Activated CD4-positive, alpha-beta T cell treated with anti-CD3 and anti-CD28 coated beads for 36 hours (primary cell): Measurements from ENCODE around the gene IL10RA. TPM values are rescaled to one million over a fixed set of nuclear protein-coding genes. Genes with fewer than 3 reads are reported as not detected.

ENCODE experiments used
- ATAC-seq: fragments of 200-7000 bp; cut with Tn5 transposase; one replicate; pipeline ENCODE4 v1.10.0; 2021; ENCODE audit warnings: mild to moderate bottlenecking, moderate library complexity
- CTCF ChIA-PET: fragments of 350-600 bp; sonication (Branson Sonifier 250); formaldehyde crosslinking; loops from one replicate; lab custom pipeline; 2021; ENCODE audit warnings: antibody characterized with exemption; lab: Charles Lee
- POLR2A ChIA-PET: fragments of 350-600 bp; sonication (Branson Sonifier 250); formaldehyde crosslinking; loops from one replicate; lab custom pipeline; 2021; ENCODE audit warnings: antibody characterized with exemption, inconsistent platforms; lab: Charles Lee
- DNase-seq: peaks from one replicate; pipeline ENCODE4 v3.0.0-alpha.2; 2020
- H3K27ac Mint-ChIP-seq: one replicate; pipeline ENCODE4 v1.8.0; 2021; ENCODE audit warnings: mixed read lengths
- H3K27me3 Mint-ChIP-seq: one replicate; pipeline ENCODE4 v1.8.0; 2021; ENCODE audit warnings: mixed read lengths
- H3K36me3 Mint-ChIP-seq: one replicate; pipeline ENCODE4 v1.8.0; 2021; ENCODE audit warnings: low read depth, mixed read lengths
- H3K4me1 Mint-ChIP-seq: one replicate; pipeline ENCODE4 v1.8.0; 2021; ENCODE audit warnings: mixed read lengths
- H3K4me3 Mint-ChIP-seq: one replicate; pipeline ENCODE4 v1.8.0; 2021; ENCODE audit warnings: mild to moderate bottlenecking, moderate library complexity, mixed read lengths
- H3K9me3 Mint-ChIP-seq: one replicate; pipeline ENCODE4 v1.8.0; 2021; ENCODE audit warnings: low read depth, mixed read lengths
- intact Hi-C, 2 experiments: fragments of 100-400 bp; cut with DNase I in 1 of 2; cut with micrococcal nuclease in 1 of 2; formaldehyde crosslinking; loops; one replicate each; pipeline versions ENCODE4 v1.14.2 to v1.15.1; 2022 to 2024; cut with DNase I, micrococcal nuclease
- total RNA-seq, 2 experiments: library from RNA; stranded (reverse); gene quantifications; one replicate each; pipeline ENCODE4 v1.2.3, GENCODE V29; 2021

The IL10RA gene
- total RNA-seq, 2 experiments from 2014 or later: 57.1 to 79.4 TPM

- intact Hi-C loops: loop anchor here in 1 of 2 experiments (5.0 to 10.0 kb wide), 2 partner anchors 197 to 810 kb away; partner anchors contain the start of genes PCSK7 and RNF214
- DNase-seq (peak; percentile 17), ATAC-seq (no peak)
- H3K4me1 Mint-ChIP-seq: peaks cover 80% of the 10 kb centered on the region
- no peaks in the 10 kb centered on the region for H3K9me3 Mint-ChIP-seq
- H3K27ac Mint-ChIP-seq: peak overlapping the region; percentile 76
- no peaks in the 10 kb centered on the region for H3K27me3 Mint-ChIP-seq
- ChIA-PET POLR2A (interaction anchor here (1.0 kb wide), 1 partner anchor 187 kb away, joined by 3 read pairs; no protein-coding TSS in a partner anchor), CTCF (interaction anchor here (0.9 to 3.0 kb wide), 8 partner anchors 8 to 238 kb away, joined by 3 to 11 read pairs (median 4); partner anchors contain the start of gene IL10RA)
- H3K36me3 Mint-ChIP-seq: no peaks in the 10 kb centered on the region
- H3K4me3 Mint-ChIP-seq: no peak overlapping the region
These were observed 59.0 kb downstream of the IL10RA start for GRCh38 chr11:118045191-118045590.

- peak overlapping the region; percentile 76 for H3K27ac Mint-ChIP-seq
- H3K4me1 Mint-ChIP-seq: peaks cover 88% of the 10 kb centered on the region
- POLR2A ChIA-PET: interaction anchor here (1.0 to 3.5 kb wide), 2 partner anchors 44 to 49 kb away, joined by 3 to 24 read pairs; no protein-coding TSS in a partner anchor
- H3K9me3 Mint-ChIP-seq: no peaks in the 10 kb centered on the region
- ATAC-seq (peak; percentile 76), DNase-seq (peak; percentile 49)
- no peaks in the 10 kb centered on the region for H3K36me3 Mint-ChIP-seq
- H3K4me3 Mint-ChIP-seq: peak overlapping the region; percentile 25
- intact Hi-C loops: loop anchor here (1.0 to 10.0 kb wide), 6 partner anchors 44 to 812 kb away; partner anchors contain the start of genes PCSK7 (in 1 of the 2) and RNF214 (in 1 of the 2)
- H3K27me3 Mint-ChIP-seq: no peaks in the 10 kb centered on the region
- CTCF ChIA-PET: interaction anchor here (0.6 to 3.0 kb wide), 9 partner anchors 9 to 239 kb away, joined by 3 to 12 read pairs (median 5); no protein-coding TSS in a partner anchor
These were observed 60.1 kb downstream of the IL10RA start for GRCh38 chr11:118046051-118046963.

- H3K36me3 Mint-ChIP-seq: no peaks in the 10 kb centered on the region
- H3K9me3 Mint-ChIP-seq: no peaks in the 10 kb centered on the region
- peak; percentile 16 for ATAC-seq
- CTCF ChIA-PET: interaction anchor here (0.6 to 3.0 kb wide), 14 partner anchors 10 to 239 kb away, joined by 3 to 12 read pairs (median 4); partner anchors contain the start of gene IL10RA
- peak overlapping the region; percentile 4 for H3K4me3 Mint-ChIP-seq
- POLR2A ChIA-PET: interaction anchor here (1.0 to 3.5 kb wide), 5 partner anchors 45 to 230 kb away, joined by 3 to 24 read pairs (median 6); partner anchors contain the start of gene IL10RA
- peak; percentile 54 for DNase-seq
- no peaks in the 10 kb centered on the region for H3K27me3 Mint-ChIP-seq
- peaks cover 92% of the 10 kb centered on the region for H3K4me1 Mint-ChIP-seq
- intact Hi-C loops: loop anchor here (1.0 to 10.0 kb wide), 6 partner anchors 45 to 812 kb away; partner anchors contain the start of genes PCSK7 (in 1 of the 2) and RNF214 (in 1 of the 2)
- peak overlapping the region; percentile 76 for H3K27ac Mint-ChIP-seq
These were observed 60.9 kb downstream of the IL10RA start for GRCh38 chr11:118046964-118047700.

- Mint-ChIP-seq H3K4me3 (no peak overlapping the region), H3K36me3 (no peaks in the 10 kb centered on the region), H3K27ac (peak overlapping the region; percentile 76), H3K4me1 (peaks cover 92% of the 10 kb centered on the region), H3K9me3 (no peaks in the 10 kb centered on the region), H3K27me3 (no peaks in the 10 kb centered on the region)
- ChIA-PET CTCF (interaction anchor here (0.6 to 3.0 kb wide), 11 partner anchors 11 to 296 kb away, joined by 3 to 12 read pairs (median 4); partner anchors contain the start of gene IL10RA), POLR2A (interaction anchor here (0.9 to 3.5 kb wide), 5 partner anchors 45 to 231 kb away, joined by 3 to 24 read pairs (median 6); partner anchors contain the start of gene IL10RA)
- intact Hi-C loops: loop anchor here in 1 of 2 experiments (5.0 to 10.0 kb wide), 2 partner anchors 195 to 813 kb away; partner anchors contain the start of genes PCSK7 and RNF214
- DNase-seq: no peak
- ATAC-seq: no peak
These were observed 61.6 kb downstream of the IL10RA start for GRCh38 chr11:118047749-118048148.

- ATAC-seq: no peak
- Mint-ChIP-seq H3K27ac (peak overlapping the region; percentile 77), H3K4me3 (no peak overlapping the region), H3K9me3 (no peaks in the 10 kb centered on the region), H3K27me3 (no peaks in the 10 kb centered on the region), H3K4me1 (peaks cover 92% of the 10 kb centered on the region), H3K36me3 (no peaks in the 10 kb centered on the region)
- ChIA-PET CTCF (interaction anchor here (0.7 to 2.9 kb wide), 7 partner anchors 44 to 295 kb away, joined by 3 to 12 read pairs (median 4); no protein-coding TSS in a partner anchor), POLR2A (interaction anchor here (0.9 to 3.5 kb wide), 3 partner anchors 46 to 61 kb away, joined by 3 to 24 read pairs (median 6); no protein-coding TSS in a partner anchor)
- intact Hi-C loops: loop anchor here in 1 of 2 experiments (5.0 to 10.0 kb wide), 2 partner anchors 194 to 814 kb away; partner anchors contain the start of genes PCSK7 and RNF214
- DNase-seq: peak; percentile 23
These were observed 62.5 kb downstream of the IL10RA start for GRCh38 chr11:118048472-118049370.

GRCh38 chr11:118049771-118050170 is 63.6 kb downstream of the IL10RA start:
- DNase-seq (no peak), ATAC-seq (no peak)
- H3K27me3 Mint-ChIP-seq: no peaks in the 10 kb centered on the region
- H3K4me1 Mint-ChIP-seq: peaks cover 81% of the 10 kb centered on the region
- ChIA-PET POLR2A (no interaction called here), CTCF (interaction anchor here (1.6 to 7.2 kb wide), 3 partner anchors 99 to 242 kb away, joined by 4 to 211 read pairs (median 11); no protein-coding TSS in a partner anchor)
- H3K27ac Mint-ChIP-seq: peak overlapping the region; percentile 67
- intact Hi-C loops: loop anchor here (2.0 to 10.0 kb wide), 5 partner anchors 117 to 815 kb away; partner anchors contain the start of genes PCSK7 (in 1 of the 2) and RNF214 (in 1 of the 2)
- no peaks in the 10 kb centered on the region for H3K9me3 Mint-ChIP-seq
- no peak overlapping the region for H3K4me3 Mint-ChIP-seq
- no peaks in the 10 kb centered on the region for H3K36me3 Mint-ChIP-seq

- Mint-ChIP-seq H3K4me3 (no peak overlapping the region), H3K9me3 (no peaks in the 10 kb centered on the region)
- no peak for ATAC-seq
These were observed 64.2 kb downstream of the IL10RA start for GRCh38 chr11:118050208-118050891.

More at GRCh38 chr11:118050208-118050891, 64.2 kb downstream of the IL10RA start:
- DNase-seq: no peak
- ChIA-PET CTCF (interaction anchor here (0.6 to 7.2 kb wide), 8 partner anchors 8 to 477 kb away, joined by 3 to 211 read pairs (median 56); partner anchors contain the start of gene IL10RA), POLR2A (interaction anchor here (0.6 to 1.6 kb wide), 5 partner anchors 51 to 292 kb away, joined by 3 to 23 read pairs (median 3); partner anchors contain the start of genes CD3D and IL10RA)
- H3K36me3 Mint-ChIP-seq: no peaks in the 10 kb centered on the region
- peaks cover 75% of the 10 kb centered on the region for H3K4me1 Mint-ChIP-seq
- intact Hi-C loops: loop anchor here (2.0 to 5.0 kb wide), 3 partner anchors 118 to 623 kb away; no protein-coding TSS in a partner anchor
- H3K27ac Mint-ChIP-seq: peak overlapping the region; percentile 89
- no peaks in the 10 kb centered on the region for H3K27me3 Mint-ChIP-seq
